ENCODE data around the gene RMDN3.

The RMDN3 gene

GRCh38 chr15:40747685-40748631 is 7.1 kb downstream of the RMDN3 start:
- Histone ChIP-seq H3K9me3 (no peaks in the 10 kb centered on the region), H3K4me3 (no peak overlapping the region), H3K4me1 (peaks cover 0 to 5% (median under 1%) of the 10 kb centered on the region in 4 donors), H3K36me3 (peaks cover 47 to 95% (median 48%) of the 10 kb centered on the region in 3 donors), H3K27me3 (no peaks in the 10 kb centered on the region), H3K27ac (no peak overlapping the region)
- intact Hi-C loops (cut with DNase I; ENCODE audit: low total_unique reads) = no loop called here
- DNase-seq = no peak
- TF ChIP-seq CTCF (IDR thresholded peaks at IDR 0.05) = no peak

GRCh38 chr15:40746916-40747418 is 8.1 kb downstream of the RMDN3 start:
- Histone ChIP-seq H3K9me3 (no peaks in the 10 kb centered on the region), H3K27ac (no peak overlapping the region), H3K4me1 (no peaks in the 10 kb centered on the region), H3K27me3 (no peaks in the 10 kb centered on the region), H3K36me3 (peaks cover 54 to 95% (median 56%) of the 10 kb centered on the region in 3 donors), H3K4me3 (no peak overlapping the region)
- no peak for TF ChIP-seq CTCF (IDR thresholded peaks at IDR 0.05)
- intact Hi-C loops (cut with DNase I; ENCODE audit: low total_unique reads) = no loop called here
- no peak for DNase-seq

DNA sequence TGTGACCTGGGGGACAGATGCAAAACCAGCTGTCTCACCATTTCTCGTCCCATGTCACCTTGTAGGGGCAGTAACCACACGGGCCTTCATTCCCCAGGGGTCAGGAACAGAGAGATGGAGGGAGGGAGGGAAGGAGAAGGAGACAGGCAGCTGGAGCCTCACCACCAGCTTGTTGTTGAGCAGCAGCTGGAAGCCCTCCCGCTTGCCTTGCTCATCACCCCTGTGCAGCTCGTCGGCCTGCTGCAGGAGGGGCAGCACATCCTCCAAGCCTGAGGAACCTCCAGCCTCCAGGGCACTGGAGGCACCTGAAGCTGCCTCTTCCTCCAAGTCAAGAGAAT is 10.3 kb downstream of the RMDN3 start:
- H3K4me1 ChIP-seq = no peaks in the 10 kb centered on the region
- peaks cover 39 to 90% (median 55%) of the 10 kb centered on the region in 3 donors for H3K36me3 ChIP-seq
- no peak for DNase-seq
- no peaks in the 10 kb centered on the region for H3K27me3 ChIP-seq
- no peaks in the 10 kb centered on the region for H3K9me3 ChIP-seq
- H3K27ac ChIP-seq = no peak overlapping the region
- intact Hi-C loops (cut with DNase I; ENCODE audit: low total_unique reads) = no loop called here
- TF ChIP-seq CTCF (IDR thresholded peaks at IDR 0.05) = no peak
- no peak overlapping the region for H3K4me3 ChIP-seq

GRCh38 chr15:40743921-40744814 is 10.9 kb downstream of the RMDN3 start:
- no peak for TF ChIP-seq CTCF (IDR thresholded peaks at IDR 0.05)
- no peak for DNase-seq
- Histone ChIP-seq H3K36me3 (peaks cover 39 to 90% (median 61%) of the 10 kb centered on the region in 3 donors), H3K27me3 (no peaks in the 10 kb centered on the region), H3K4me3 (no peak overlapping the region), H3K4me1 (no peaks in the 10 kb centered on the region), H3K9me3 (no peaks in the 10 kb centered on the region), H3K27ac (no peak overlapping the region)
- intact Hi-C loops (cut with DNase I; ENCODE audit: low total_unique reads) = no loop called here

GRCh38 chr15:40743485-40743901 is 11.6 kb downstream of the RMDN3 start:
- no peak for DNase-seq
- no peaks in the 10 kb centered on the region for H3K9me3 ChIP-seq
- H3K36me3 ChIP-seq = peaks cover 42 to 90% (median 68%) of the 10 kb centered on the region in 3 donors
- H3K27ac ChIP-seq = no peak overlapping the region
- intact Hi-C loops (cut with DNase I; ENCODE audit: low total_unique reads) = no loop called here
- no peaks in the 10 kb centered on the region for H3K27me3 ChIP-seq
- no peaks in the 10 kb centered on the region for H3K4me1 ChIP-seq
- no peak overlapping the region for H3K4me3 ChIP-seq
- TF ChIP-seq CTCF (IDR thresholded peaks at IDR 0.05) = no peak
